GM21825 (cell line): ENCODE data around the gene TAF10.
A peak's percentile ranks its signal among the peaks of the same experiment; 100 is the strongest.

Experiments
- ATAC-seq: cut with Tn5 transposase; IDR thresholded peaks from one replicate; pipeline ENCODE4 v1.9.1; 2021; ENCODE audit warnings: mild to moderate bottlenecking, moderate library complexity; ENCODE audit not compliant: unreplicated experiment

The TAF10 gene

GRCh38 chr11:6625832-6626420 is 13.9 kb upstream of the TAF10 start:
- ATAC-seq, result no peak

GRCh38 chr11:6625156-6625831 is 13.3 kb upstream of the TAF10 start:
- no peak for ATAC-seq

- ATAC-seq, result no peak
These were observed 11.7 kb upstream of the TAF10 start for GRCh38 chr11:6623391-6624363.

GRCh38 chr11:6622261-6623171 is 10.5 kb upstream of the TAF10 start:
- ATAC-seq, result no peak

- no peak for ATAC-seq
These were observed 9.7 kb upstream of the TAF10 start for GRCh38 chr11:6621711-6622211.

GRCh38 chr11:6620636-6621035 is 8.6 kb upstream of the TAF10 start:
- ATAC-seq, result no peak

- ATAC-seq, result peak; percentile 98
These were observed 7.2 kb upstream of the TAF10 start, which contains the start of gene TPP1 for GRCh38 chr11:6619004-6619745. Gene TPP1 (minus strand): TSS chr11:6619422. CDS start chr11:6619400, 22 bp downstream.

GRCh38 chr11:6618117-6619003 is 6.3 kb upstream of the TAF10 start:
- peak; percentile 4 for ATAC-seq

GRCh38 chr11:6617315-6617781 is 5.3 kb upstream of the TAF10 start:
- ATAC-seq, result no peak

GRCh38 chr11:6616596-6617250 is 4.7 kb upstream of the TAF10 start:
- ATAC-seq, result no peak

- no peak for ATAC-seq
These were observed 4.0 kb upstream of the TAF10 start for GRCh38 chr11:6615882-6616585.

- no peak for ATAC-seq
These were observed 3.0 kb upstream of the TAF10 start for GRCh38 chr11:6615046-6615445.

- no peak for ATAC-seq
These were observed 2.4 kb upstream of the TAF10 start for GRCh38 chr11:6614446-6614845.

- ATAC-seq, result no peak
These were observed 1.5 kb upstream of the TAF10 start for GRCh38 chr11:6613496-6613895.

GRCh38 chr11:6611963-6612212 is 128 bp downstream of the TAF10 start:
- peak; percentile 10 for ATAC-seq

GRCh38 chr11:6611092-6611962 is 689 bp downstream of the TAF10 start:
- ATAC-seq, result no peak

- ATAC-seq, result no peak
These were observed 1.4 kb downstream of the TAF10 start for GRCh38 chr11:6610591-6610990.
